Transverse colon (tissue), 4 donors: ENCODE data around the gene BSND. TPM values are rescaled to one million over a fixed set of nuclear protein-coding genes. Genes with fewer than 3 reads are reported as not detected.
"Not testable (repeated sequence)": the region's sequence is repeated elsewhere in the genome, so short reads cannot be mapped to it uniquely, and the experiment has no call there.

Experiments used
- DNase-seq: peaks from one replicate; pipeline ENCODE4 v3.0.0-alpha.2; 2019
- H3K27ac ChIP-seq, 4 donors: fragments of 200-600 bp; sonication (generic); 2 replicates each; pipeline ENCODE4 v1.5.1; 2016 to 2018; ENCODE audit warnings: inconsistent platforms in 4 of 4
- H3K27me3 ChIP-seq: fragments of 200-600 bp; sonication (generic); 2 replicates; pipeline ENCODE4 v1.5.1; 2017; ENCODE audit warnings: inconsistent platforms
- H3K36me3 ChIP-seq, 4 donors: fragments of 200-600 bp; sonication (generic); 2 replicates each; pipeline ENCODE4 v1.5.1; 2017 to 2019; ENCODE audit warnings: inconsistent platforms in 4 of 4
- H3K4me1 ChIP-seq, 4 donors: fragments of 200-600 bp; sonication (generic); 2 replicates each; pipeline ENCODE4 v1.5.1; 2017 to 2020; ENCODE audit warnings: inconsistent platforms in 4 of 4
- H3K4me3 ChIP-seq, 4 donors: fragments of 200-600 bp; sonication (generic); 1 replicate in 1 of 4; 2 replicates in 3 of 4; pipeline versions ENCODE4 v1.5.1 to v1.6.1; 2017 to 2019; ENCODE audit warnings: inconsistent platforms in 4 of 4
- H3K9me3 ChIP-seq, 2 donors: fragments of 200-600 bp; sonication (generic); 2 replicates each; pipeline ENCODE4 v1.5.1; 2017 to 2019; ENCODE audit warnings: inconsistent platforms in 2 of 2
- CTCF ChIP-seq, 5 experiments: fragments of 200-600 bp in 3 of 5; fragments of 450-650 bp in 2 of 5; sonication (generic) in 3 of 5; IDR thresholded peaks; 1 replicate in 2 of 5; 2 replicates in 3 of 5; pipeline ENCODE4 v1.5.1; 2016 to 2017; ENCODE audit warnings: antibody characterized with exemption in 5 of 5, inconsistent platforms in 3 of 5, mild to moderate bottlenecking in 2 of 5, moderate library complexity in 1 of 5
- EP300 ChIP-seq: sonication (generic); formaldehyde crosslinking; IDR thresholded peaks from one replicate; pipeline ENCODE4 v1.6.1; 2017; ENCODE audit warnings: antibody characterized with exemption, low read depth
- POLR2A ChIP-seq: fragments of 450-650 bp; IDR thresholded peaks from one replicate; pipeline ENCODE4 v1.6.1; 2016; ENCODE audit warnings: antibody characterized with exemption, mild to moderate bottlenecking, moderate library complexity
- POLR2AphosphoS5 ChIP-seq, 3 donors: sonication (generic); formaldehyde crosslinking; IDR thresholded peaks; one replicate each; pipeline ENCODE4 v1.6.1; 2016; ENCODE audit warnings: antibody characterized with exemption in 3 of 3
- WGBS, 2 donors: methylation state at CpG; one replicate each; pipeline ENCODE4 v1.1.5; 2018; ENCODE audit warnings: low coverage in 1 of 2; 5-methylcytosine and 5-hydroxymethylcytosine counted together
- in situ Hi-C, 4 donors: fragments of 200-750 bp; cut with MboI; loops; one replicate each; pipeline versions ENCODE4 v1.15.0 to v1.15.1; 2017; ENCODE audit warnings: low sequenced_read_pairs in 3 of 4, low pct_ligation_motif_present in 1 of 4, low pct_unique_long_range_greater_than_20kb in 1 of 4
- intact Hi-C: fragments of 100-400 bp; cut with DNase I; formaldehyde crosslinking; loops from one replicate; pipeline ENCODE4 v1.15.1; 2023; ENCODE audit warnings: low total_unique reads
- total RNA-seq, 4 donors: library from RNA; depleted of rRNA; stranded (reverse); fragments of >200 nt; gene quantifications; one replicate each; pipeline ENCODE4 v1.1.0, GENCODE V29; 2016

The BSND gene
- total RNA-seq, 4 donors from 2014 or later = not detected

DNA sequence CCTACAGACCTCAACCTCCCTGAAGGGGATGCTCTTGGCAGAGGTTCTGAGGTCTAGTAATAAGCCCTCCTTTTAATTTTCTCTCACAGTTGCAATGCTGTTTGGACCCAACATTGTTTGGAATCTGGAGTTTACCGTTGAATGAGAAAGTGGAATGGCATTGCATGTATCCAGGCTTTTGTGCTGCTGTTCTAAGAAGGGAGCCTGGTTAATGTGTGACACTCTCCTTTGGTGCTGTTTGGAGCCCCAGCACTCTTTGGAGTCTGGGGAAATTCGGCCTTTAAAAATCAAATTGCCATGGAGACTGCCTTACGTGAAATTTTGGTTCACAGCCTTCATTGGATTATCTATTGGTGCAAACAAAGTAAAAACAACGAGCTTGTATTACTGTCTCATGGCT is 42.0 kb upstream of the BSND start:
- no peak for DNase-seq
- Histone ChIP-seq H3K4me1 (peaks cover 0 to 9% (median 4%) of the 10 kb centered on the region in 4 donors), H3K4me3 (no peak overlapping the region), H3K9me3 (peaks cover 0 to 5% of the 10 kb centered on the region in 2 donors), H3K27me3 (no peaks in the 10 kb centered on the region), H3K27ac (no peak overlapping the region), H3K36me3 (no peaks in the 10 kb centered on the region)
- WGBS, 2 donors = 91 to 92% methylated on average over 3 to 4 of the region's 4 CpGs
- TF ChIP-seq POLR2AphosphoS5 (IDR thresholded peaks at IDR 0.05) (no peak), POLR2A (no peak), EP300 (no peak), CTCF (IDR thresholded peaks at IDR 0.05) (no peak)
- in situ Hi-C loops (no loop called here), intact Hi-C loops (no loop called here)

GRCh38 chr1:54959241-54959640 is 39.5 kb upstream of the BSND start:
- intact Hi-C loops = no loop called here
- whole genome bisulfite sequencing, 2 donors = 27 to 40% methylated on average over 3 of the region's 3 CpGs
- H3K27me3 ChIP-seq = no peaks in the 10 kb centered on the region
- DNase-seq = no peak
- no peaks in the 10 kb centered on the region for H3K36me3 ChIP-seq
- peaks cover 0 to 9% (median 4%) of the 10 kb centered on the region in 4 donors for H3K4me1 ChIP-seq
- H3K27ac ChIP-seq = no peak overlapping the region
- H3K9me3 ChIP-seq = peaks cover 0 to 5% of the 10 kb centered on the region in 2 donors
- H3K4me3 ChIP-seq = no peak overlapping the region
- in situ Hi-C loops = no loop called here
- TF ChIP-seq POLR2A (no peak), POLR2AphosphoS5 (IDR thresholded peaks at IDR 0.05) (no peak), EP300 (no peak), CTCF (IDR thresholded peaks at IDR 0.05) (no peak)

DNA sequence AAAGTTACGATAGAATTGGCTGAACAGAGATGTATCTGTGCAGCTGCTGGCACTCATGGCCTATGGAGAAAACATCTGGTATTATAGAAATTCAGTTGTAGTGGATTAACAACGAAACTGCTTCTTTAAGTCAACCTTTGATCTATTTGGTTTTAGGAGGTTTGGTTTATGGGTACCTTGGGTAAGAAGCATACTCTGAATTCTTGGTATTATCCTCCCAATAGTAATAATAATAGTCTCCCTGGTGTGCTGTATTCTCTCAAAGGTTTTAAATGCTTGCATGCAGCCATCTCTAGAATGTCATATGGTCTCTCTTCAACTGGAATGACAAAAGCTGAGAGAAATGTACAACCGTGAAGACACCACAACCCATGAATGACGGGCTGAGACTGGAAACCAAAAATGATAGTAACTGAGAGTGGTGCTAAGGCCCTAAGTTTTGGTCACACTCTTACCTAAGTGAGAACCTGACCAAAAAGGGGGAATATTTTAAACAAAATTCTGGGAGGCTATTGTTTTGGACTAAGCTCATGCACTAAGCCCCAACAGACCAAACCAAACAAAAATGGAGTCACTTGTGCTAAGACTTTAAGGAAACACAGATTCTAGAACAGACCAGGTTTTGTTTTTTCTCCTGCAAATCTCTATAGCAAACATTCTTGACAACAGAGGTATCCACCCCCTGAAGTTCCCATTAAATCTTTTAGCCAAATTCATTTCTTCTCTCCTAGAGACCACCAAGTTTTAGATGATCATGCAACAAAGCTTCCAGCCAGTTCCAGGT is 35.9 kb upstream of the BSND start:
- H3K4me3 ChIP-seq = no peak overlapping the region
- TF ChIP-seq EP300 = no peak
- no peak for TF ChIP-seq POLR2A
- no peak for TF ChIP-seq CTCF (IDR thresholded peaks at IDR 0.05)
- peaks cover 0 to under 1% of the 10 kb centered on the region in 2 donors for H3K9me3 ChIP-seq
- H3K36me3 ChIP-seq = no peaks in the 10 kb centered on the region
- in situ Hi-C loops = no loop called here
- H3K4me1 ChIP-seq = no peaks in the 10 kb centered on the region
- WGBS, 2 donors = 70 to 71% methylated on average over 4 of the region's 4 CpGs
- H3K27ac ChIP-seq = no peak overlapping the region
- no peak for DNase-seq
- intact Hi-C loops = no loop called here
- H3K27me3 ChIP-seq = no peaks in the 10 kb centered on the region

DNA sequence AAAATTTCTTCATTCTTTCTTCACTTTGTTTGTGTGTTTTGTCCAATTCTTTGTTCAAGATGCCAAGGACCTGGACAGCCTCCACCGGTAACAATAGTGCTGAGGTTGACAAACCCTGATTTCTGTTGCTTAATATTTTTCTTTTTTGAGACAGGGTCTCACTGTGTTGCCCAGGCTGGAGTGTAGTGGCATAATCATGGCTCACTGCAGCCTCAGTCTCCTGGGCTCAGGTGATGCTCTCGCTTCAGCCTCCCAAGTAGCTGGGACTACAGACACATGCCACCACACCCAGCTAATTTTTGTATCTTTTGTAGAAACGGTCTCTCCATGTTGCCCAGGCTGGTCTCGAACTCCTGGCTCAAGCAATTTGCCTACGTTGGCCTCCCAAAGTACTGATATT is 34.9 kb upstream of the BSND start:
- H3K4me3 ChIP-seq, H3K9me3 ChIP-seq, in situ Hi-C loops, intact Hi-C loops, H3K4me1 ChIP-seq, H3K27ac ChIP-seq, H3K27me3 ChIP-seq, DNase-seq, H3K36me3 ChIP-seq: not testable (repeated sequence)
- WGBS, 2 donors = 88 to 90% methylated on average over 5 of the region's 5 CpGs
